Measurements from ENCODE around the gene IL1RAPL2. TPM values are rescaled to one million over a fixed set of nuclear protein-coding genes. Genes with fewer than 3 reads are reported as not detected.

IL1RAPL2 gene
- total RNA-seq, 1 donor from 2014 or later = not detected

GRCh38 chrX:105263801-105264200 lies 697.8 kb downstream of the IL1RAPL2 start:
- no peaks in the 10 kb centered on the region for H3K36me3 ChIP-seq
- H3K9me3 ChIP-seq = no peaks in the 10 kb centered on the region
- no peak overlapping the region for H3K4me3 ChIP-seq
- DNase-seq = no peak
- no peak for TF ChIP-seq CTCF (IDR thresholded peaks at IDR 0.05)
- H3K27me3 ChIP-seq = no peaks in the 10 kb centered on the region
- no peak for ATAC-seq
- no peaks in the 10 kb centered on the region for H3K4me1 ChIP-seq
- no peak overlapping the region for H3K27ac ChIP-seq
- intact Hi-C loops (cut with DNase I) = no loop called here

DNA sequence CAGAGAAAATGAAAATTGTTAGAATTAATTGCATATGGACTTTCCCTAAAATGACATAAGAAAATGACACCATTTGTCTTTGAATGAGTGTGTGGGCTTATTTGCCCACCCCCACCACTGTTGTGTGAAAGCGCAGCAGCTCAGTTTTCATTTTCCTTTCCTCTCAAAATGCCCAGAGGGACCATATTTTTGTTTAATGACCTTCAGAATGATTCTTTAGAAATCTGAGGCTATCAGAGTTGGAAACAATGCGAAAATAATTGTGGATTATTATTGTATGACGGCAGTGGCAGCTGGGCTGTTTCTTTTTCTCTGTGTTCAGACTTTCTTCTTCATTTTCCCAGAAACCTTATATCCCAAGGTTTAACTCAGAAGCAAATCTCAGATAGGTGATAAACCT lies 699.1 kb downstream of the IL1RAPL2 start:
- TF ChIP-seq CTCF (IDR thresholded peaks at IDR 0.05) = no peak
- Histone ChIP-seq H3K9me3 (no peaks in the 10 kb centered on the region), H3K4me1 (no peaks in the 10 kb centered on the region), H3K27ac (no peak overlapping the region), H3K36me3 (no peaks in the 10 kb centered on the region), H3K4me3 (no peak overlapping the region), H3K27me3 (no peaks in the 10 kb centered on the region)
- DNase-seq (no peak), ATAC-seq (no peak)
- intact Hi-C loops (cut with DNase I) = no loop called here

DNA sequence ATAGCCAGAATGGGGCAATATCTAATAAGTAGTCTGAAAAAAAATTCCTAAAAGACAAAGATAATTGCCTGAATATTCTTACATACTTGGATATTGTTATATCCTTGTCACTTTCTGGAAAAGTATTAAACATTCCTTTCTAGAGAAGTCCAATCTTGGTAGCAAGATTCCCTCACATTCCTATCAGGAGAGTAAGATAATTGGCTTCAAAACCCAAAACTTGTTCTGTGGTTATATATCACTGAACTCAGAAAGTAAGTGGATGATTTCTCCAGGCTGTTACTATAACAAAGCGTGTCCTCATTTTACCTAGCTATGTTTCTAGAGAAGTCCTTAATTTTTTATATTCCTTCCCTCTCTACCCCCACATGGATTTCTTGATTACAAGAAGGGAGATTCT lies 700.5 kb downstream of the IL1RAPL2 start:
- no peaks in the 10 kb centered on the region for H3K9me3 ChIP-seq
- ATAC-seq (no peak), DNase-seq (no peak)
- intact Hi-C loops (cut with DNase I) = no loop called here
- no peak overlapping the region for H3K27ac ChIP-seq
- no peaks in the 10 kb centered on the region for H3K27me3 ChIP-seq
- H3K4me1 ChIP-seq = no peaks in the 10 kb centered on the region
- H3K36me3 ChIP-seq = no peaks in the 10 kb centered on the region
- TF ChIP-seq CTCF (IDR thresholded peaks at IDR 0.05) = no peak
- H3K4me3 ChIP-seq = no peak overlapping the region

GRCh38 chrX:105267167-105267566 lies 701.2 kb downstream of the IL1RAPL2 start:
- ATAC-seq = no peak
- Histone ChIP-seq H3K36me3 (no peaks in the 10 kb centered on the region), H3K4me3 (no peak overlapping the region), H3K27me3 (no peaks in the 10 kb centered on the region), H3K4me1 (no peaks in the 10 kb centered on the region), H3K27ac (no peak overlapping the region), H3K9me3 (no peaks in the 10 kb centered on the region)
- intact Hi-C loops (cut with DNase I) = no loop called here
- no peak for DNase-seq
- TF ChIP-seq CTCF (IDR thresholded peaks at IDR 0.05) = no peak

- TF ChIP-seq CTCF (IDR thresholded peaks at IDR 0.05) = no peak
- DNase-seq (no peak), ATAC-seq (no peak)
- intact Hi-C loops (cut with DNase I) = no loop called here
- no peaks in the 10 kb centered on the region for H3K4me1 ChIP-seq
- no peaks in the 10 kb centered on the region for H3K9me3 ChIP-seq
- H3K36me3 ChIP-seq = no peaks in the 10 kb centered on the region
- no peaks in the 10 kb centered on the region for H3K27me3 ChIP-seq
- H3K27ac ChIP-seq = no peak overlapping the region
- no peak overlapping the region for H3K4me3 ChIP-seq
Measured at GRCh38 chrX:105269386-105269785, 703.4 kb downstream of the IL1RAPL2 start.

DNA sequence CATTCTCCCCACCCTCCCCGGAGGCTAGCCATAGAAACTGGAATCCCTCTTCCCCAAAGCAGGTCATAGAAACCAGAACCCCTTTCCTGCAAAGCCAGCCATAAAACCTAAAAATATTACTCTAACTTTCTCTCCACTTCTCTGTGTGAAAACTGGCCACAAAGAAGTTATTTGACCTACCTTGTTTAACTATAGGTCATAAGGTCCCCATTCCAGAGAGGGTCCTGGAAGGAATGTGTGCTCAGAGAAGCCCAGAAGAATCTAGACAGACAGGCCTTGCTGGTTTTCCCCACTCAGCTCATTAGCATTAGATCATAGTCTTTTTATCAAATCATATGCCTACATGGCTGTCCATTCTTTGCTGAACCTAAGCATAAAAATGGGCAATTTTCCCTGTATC lies 707.3 kb downstream of the IL1RAPL2 start:
- Histone ChIP-seq H3K4me1 (no peaks in the 10 kb centered on the region), H3K9me3 (no peaks in the 10 kb centered on the region), H3K27ac (no peak overlapping the region), H3K36me3 (no peaks in the 10 kb centered on the region), H3K4me3 (no peak overlapping the region), H3K27me3 (no peaks in the 10 kb centered on the region)
- no peak for TF ChIP-seq CTCF (IDR thresholded peaks at IDR 0.05)
- no peak for DNase-seq
- ATAC-seq = no peak
- intact Hi-C loops (cut with DNase I) = no loop called here
